Endothelial cell of umbilical vein (primary cell): Measurements from ENCODE around the gene ELMO1. TPM values are rescaled to one million over a fixed set of nuclear protein-coding genes. Genes with fewer than 3 reads are reported as not detected.

Source experiments
- BruUV-seq: library from RNA; stranded (reverse); fragments of 400-500 nt; replicated peaks from 2 replicates; lab custom pipeline; 2021; lab: Mats Ljungman, UMichigan
- CTCF ChIA-PET: fragments of 300-600, 350-600 bp; sonication (Branson Sonifier 250); formaldehyde crosslinking; loops from one replicate; lab custom pipeline; 2021; ENCODE audit warnings: antibody characterized with exemption, inconsistent platforms; lab: Charles Lee
- POLR2A ChIA-PET: fragments of 300-600, 350-600 bp; sonication (Branson Sonifier 250); formaldehyde crosslinking; loops from one replicate; lab custom pipeline; 2021; ENCODE audit warnings: antibody characterized with exemption, inconsistent platforms; lab: Charles Lee
- DNase-seq: peaks from one replicate; pipeline ENCODE4 v3.0.0-alpha.2; 2011; ENCODE audit warnings: low read depth, low spot score
- FAIRE-seq: peaks from 2 replicates; lab custom pipeline; 2011; peaks lifted over from hg19 to GRCh38; lab: Jason Lieb, UNC
- H2AFZ ChIP-seq: 2 replicates; pipeline ENCODE4 v1.6.0; 2012; ENCODE audit warnings: low read depth, low read length, control low read depth, inconsistent platforms
- H3K27ac ChIP-seq: 2 replicates; pipeline ENCODE4 v1.5.1; 2011; ENCODE audit warnings: low read depth, mild to moderate bottlenecking, control low read depth, low read length, moderate library complexity; ENCODE audit not compliant: insufficient read depth
- H3K27me3 ChIP-seq, 2 experiments: 2 replicates each; pipeline versions ENCODE4 v1.6.0 to v1.6.1; 2011; ENCODE audit warnings: low read length in 2 of 2, mixed read lengths in 1 of 2; ENCODE audit not compliant: control insufficient read depth in 2 of 2, insufficient read depth in 2 of 2
- H3K36me3 ChIP-seq, 2 experiments: 2 replicates in 1 of 2; 3 replicates in 1 of 2; pipeline ENCODE4 v1.5.1; 2011; ENCODE audit warnings: low read length in 2 of 2, mild to moderate bottlenecking in 1 of 2, moderate library complexity in 1 of 2; ENCODE audit not compliant: control insufficient read depth in 2 of 2, insufficient read depth in 2 of 2; ENCODE audit errors: extremely low read depth in 1 of 2
- H3K4me1 ChIP-seq: 3 replicates; pipeline ENCODE4 v1.5.1; 2011; ENCODE audit warnings: mild to moderate bottlenecking, low read length; ENCODE audit not compliant: control insufficient read depth, insufficient read depth; ENCODE audit errors: extremely low read depth
- H3K4me2 ChIP-seq: 2 replicates; pipeline ENCODE4 v1.6.1; 2011; ENCODE audit warnings: low read length, control low read depth, mixed read lengths; ENCODE audit not compliant: insufficient read depth
- H3K4me3 ChIP-seq, 3 experiments: fragments of 200-600 bp in 1 of 3; sonication (generic), shearing (Covaris generic) in 1 of 3; replicated peaks in 1 of 3; 2 replicates each; pipeline ENCODE4 v1.5.1; 2011 to 2016; ENCODE audit warnings: control low read depth in 3 of 3, low read length in 3 of 3, mild to moderate bottlenecking in 2 of 3, inconsistent platforms in 1 of 3, low read depth in 1 of 3, moderate library complexity in 1 of 3; ENCODE audit not compliant: insufficient read depth in 1 of 3
- H3K79me2 ChIP-seq: 2 replicates; pipeline ENCODE4 v1.6.0; 2012; ENCODE audit warnings: low read length, inconsistent platforms; ENCODE audit not compliant: control insufficient read depth, insufficient read depth
- H3K9ac ChIP-seq: replicated peaks from 2 replicates; pipeline ENCODE3; 2011; ENCODE audit warnings: low read length, control low read depth; ENCODE audit not compliant: insufficient read depth; ENCODE audit errors: extremely low read depth
- H3K9me1 ChIP-seq: replicated peaks from 3 replicates; pipeline ENCODE4 v1.6.0; 2011; ENCODE audit warnings: mild to moderate bottlenecking, low read length; ENCODE audit not compliant: control insufficient read depth, insufficient read depth; ENCODE audit errors: extremely low read depth
- H3K9me3 ChIP-seq: replicated peaks from 2 replicates; pipeline ENCODE4 v1.5.1; 2012; ENCODE audit warnings: low read length, inconsistent platforms; ENCODE audit not compliant: control insufficient read depth, insufficient read depth
- H4K20me1 ChIP-seq: replicated peaks from 2 replicates; pipeline ENCODE3; 2011; ENCODE audit warnings: mild to moderate bottlenecking, low read length; ENCODE audit not compliant: control insufficient read depth, insufficient read depth; ENCODE audit errors: extremely low read depth
- CTCF ChIP-seq, 2 donors: IDR thresholded peaks; 1 replicate in 1 of 2; 2 replicates in 1 of 2; pipeline ENCODE4 v1.5.1; 2011; ENCODE audit warnings: low read length in 2 of 2, mild to moderate bottlenecking in 2 of 2, moderate library complexity in 2 of 2, control low read depth in 1 of 2, inconsistent platforms in 1 of 2, low read depth in 1 of 2; ENCODE audit not compliant: insufficient read depth in 1 of 2; ENCODE audit errors: extremely low read depth in 1 of 2
- EZH2 ChIP-seq: IDR thresholded peaks from 2 replicates; pipeline ENCODE4 v1.6.1; 2012; ENCODE audit warnings: borderline replicate concordance, low read depth, mild to moderate bottlenecking, moderate library complexity, low read length, inconsistent platforms; ENCODE audit not compliant: severe bottlenecking
- FOS ChIP-seq: IDR thresholded peaks from 2 replicates; pipeline ENCODE4 v1.6.1; 2011; ENCODE audit warnings: mild to moderate bottlenecking, low read length, moderate library complexity, borderline replicate concordance; ENCODE audit not compliant: insufficient read depth
- GATA2 ChIP-seq: IDR thresholded peaks from 2 replicates; pipeline ENCODE4 v1.7.0; 2011; ENCODE audit warnings: low read depth, mild to moderate bottlenecking, moderate library complexity, mixed read lengths, low read length; ENCODE audit not compliant: insufficient read length, insufficient read depth
- MAX ChIP-seq: IDR thresholded peaks from 2 replicates; pipeline ENCODE4 v1.6.1; 2011; ENCODE audit not compliant: insufficient read depth, insufficient read length
- MYC ChIP-seq: IDR thresholded peaks from one replicate; pipeline ENCODE4 v1.6.1; 2011; ENCODE audit warnings: mild to moderate bottlenecking, low read depth, low read length
- POLR2AphosphoS5 ChIP-seq: IDR thresholded peaks from 2 replicates; pipeline ENCODE4 v1.6.1; 2012; ENCODE audit warnings: low read depth, mild to moderate bottlenecking, control low read depth, low read length, moderate library complexity; ENCODE audit not compliant: insufficient read depth
- dilution Hi-C: fragments of 300-500 bp; cut with MboI; formaldehyde crosslinking; loops from one replicate; pipeline ENCODE4 v1.15.0; 2019; ENCODE audit warnings: low sequenced_read_pairs; ENCODE audit not compliant: extremely low pct_ligation_motif_present
- intact Hi-C: fragments of 100-400 bp; cut with micrococcal nuclease; formaldehyde crosslinking; loops from one replicate; pipeline ENCODE4 v1.10.0; 2022
- polyA plus RNA-seq, 4 experiments: library from polyadenylated mRNA; depleted of rRNA in 3 of 4; stranded (reverse) in 3 of 4; unstranded in 1 of 4; fragments of >200 nt; gene quantifications; 2 replicates each; pipeline versions ENCODE4 v1.2.1 to v1.2.3, GENCODE V29; 2011 to 2012; ENCODE audit warnings: missing spikeins in 1 of 4
- total RNA-seq: library from RNA; stranded (reverse); gene quantifications from 2 replicates; pipeline ENCODE4 v1.2.3, GENCODE V29; 2021

Gene ELMO1
- total and polyA plus RNA-seq, 2 donors (not counting 3 experiments of a cell fraction or from before 2014, with no cell fraction given): 17.0 to 30.6 TPM

- POLR2A ChIA-PET: no interaction called here
- H4K20me1 ChIP-seq: no peaks in the 10 kb centered on the region
- H3K9me1 ChIP-seq: no peaks in the 10 kb centered on the region
- H3K9ac ChIP-seq: no peak overlapping the region
- no peaks in the 10 kb centered on the region for H3K36me3 ChIP-seq
- no peaks in the 10 kb centered on the region for H3K79me2 ChIP-seq
- BruUV-seq: no TSS peak
- DNase-seq (no peak), FAIRE-seq (no peak)
- no peak overlapping the region for H2AFZ ChIP-seq
- TF ChIP-seq MYC (no peak), EZH2 (no peak), GATA2 (no peak), POLR2AphosphoS5 (no peak), FOS (no peak), MAX (no peak), CTCF (IDR thresholded peaks at IDR 0.05; ENCODE audit: extremely low read depth in 1 of 2, insufficient read depth in 1 of 2, low read depth in 1 of 2, low read length in 2 of 2) (no peak)
- H3K27me3 ChIP-seq: peaks cover 0 to 1% of the 10 kb centered on the region in 2 experiments
- H3K9me3 ChIP-seq: no peaks in the 10 kb centered on the region
- H3K4me2 ChIP-seq: no peak overlapping the region
- intact Hi-C loops: no loop called here
- dilution Hi-C loops: no loop called here
- no peaks in the 10 kb centered on the region for H3K4me1 ChIP-seq
- H3K4me3 ChIP-seq: no peak overlapping the region
- CTCF ChIA-PET: no interaction called here
- H3K27ac ChIP-seq: no peak overlapping the region
These were observed 607.8 kb downstream of the ELMO1 start for GRCh38 chr7:36840904-36841303.
